Measurements from ENCODE around the gene ADM. TPM values are rescaled to one million over a fixed set of nuclear protein-coding genes. Genes with fewer than 3 reads are reported as not detected.

ADM gene
- total RNA-seq, 2 donors from 2014 or later = 2.3 to 13.0 TPM

DNA sequence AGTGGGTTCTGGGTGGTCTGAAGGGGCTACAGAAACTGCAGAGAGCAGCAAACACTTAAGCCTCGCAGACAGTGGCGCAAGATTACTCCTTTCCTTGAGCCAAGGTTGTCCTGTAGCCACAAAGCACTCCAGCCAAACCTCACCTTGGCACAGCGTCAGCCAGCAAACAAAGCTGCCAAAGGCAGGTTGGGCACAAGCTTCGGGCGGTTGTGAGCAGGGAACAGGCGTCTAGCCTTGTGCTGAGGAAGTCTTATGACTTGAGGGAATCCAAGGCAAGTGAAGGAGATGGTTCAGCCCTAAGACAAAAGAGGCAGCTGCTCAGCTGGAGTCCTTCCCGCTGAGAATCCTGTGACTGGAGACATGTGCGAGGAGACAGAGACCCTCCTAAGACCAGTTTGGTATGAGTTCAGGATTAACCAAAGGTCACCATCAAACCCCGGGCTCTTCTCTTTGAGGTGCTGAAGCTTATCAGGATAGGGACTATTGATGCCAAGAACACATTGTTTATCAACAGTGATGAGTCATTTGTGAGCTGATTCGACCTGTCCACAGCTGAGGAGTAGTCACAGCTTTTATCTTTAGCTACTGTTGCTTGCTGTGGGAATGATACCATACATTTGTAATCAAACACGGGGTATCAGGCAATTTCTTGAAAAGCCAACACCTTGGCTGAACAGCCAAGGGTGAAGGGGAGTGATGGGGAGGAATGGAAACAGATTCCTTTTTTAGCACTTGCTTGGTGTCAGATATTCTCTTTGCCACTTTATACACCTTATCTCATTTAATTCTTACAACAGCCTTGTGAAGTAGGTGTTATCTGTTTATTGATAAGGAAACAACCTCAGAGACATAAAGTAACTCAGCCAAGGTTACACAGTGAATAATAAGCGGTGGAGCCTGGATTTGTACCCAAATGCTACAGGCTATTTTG, 4.6 kb downstream of the ADM start:
- Mint-ChIP-seq H3K36me3 (no peaks in the 10 kb centered on the region), H3K4me1 (ENCODE audit: low read depth in 2 of 2) (peaks cover 23 to 29% of the 10 kb centered on the region in 2 donors), H3K9me3 (no peaks in the 10 kb centered on the region), H3K27me3 (peaks cover 33 to 56% of the 10 kb centered on the region in 2 donors), H3K27ac (peak overlapping the region in 1 of 2 donors; percentile 92), H3K4me3 (no peak overlapping the region)
- DNase-seq (ENCODE audit: low spot score) (no peak), ATAC-seq (no peak)

DNA sequence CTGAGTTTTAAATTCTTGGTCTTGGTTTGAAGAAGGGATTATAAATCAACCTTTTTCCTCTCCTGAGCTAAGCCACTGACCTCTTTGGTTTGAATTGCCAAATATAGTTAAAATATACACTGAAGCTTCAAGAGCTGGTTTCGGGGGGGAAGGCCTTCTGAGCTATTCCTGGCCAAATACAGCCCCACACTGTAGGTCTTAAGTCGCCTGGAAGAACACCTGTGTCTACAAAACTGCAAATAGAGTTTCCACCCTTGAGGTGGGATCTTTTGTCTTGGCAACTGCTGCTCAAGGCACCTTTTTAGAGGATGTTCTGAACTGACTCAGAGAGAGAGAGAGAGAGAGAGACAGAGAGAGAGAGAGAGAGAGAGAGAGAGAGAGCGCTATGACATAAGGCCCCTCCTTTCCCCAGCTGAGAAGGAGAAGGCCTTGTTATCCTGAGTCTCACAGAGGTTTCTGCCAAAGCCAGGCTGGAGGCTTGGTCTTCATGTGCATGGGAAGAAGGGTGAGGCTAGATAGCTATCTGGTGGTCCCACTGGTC, 5.5 kb downstream of the ADM start:
- Mint-ChIP-seq H3K36me3 (no peaks in the 10 kb centered on the region), H3K27me3 (peaks cover 36 to 55% of the 10 kb centered on the region in 2 donors), H3K4me3 (no peak overlapping the region), H3K9me3 (no peaks in the 10 kb centered on the region), H3K4me1 (ENCODE audit: low read depth in 2 of 2) (peaks cover 23% of the 10 kb centered on the region in 2 donors), H3K27ac (peak overlapping the region in 1 of 2 donors; percentile 33)
- ATAC-seq (no peak), DNase-seq (ENCODE audit: low spot score) (no peak)

DNA sequence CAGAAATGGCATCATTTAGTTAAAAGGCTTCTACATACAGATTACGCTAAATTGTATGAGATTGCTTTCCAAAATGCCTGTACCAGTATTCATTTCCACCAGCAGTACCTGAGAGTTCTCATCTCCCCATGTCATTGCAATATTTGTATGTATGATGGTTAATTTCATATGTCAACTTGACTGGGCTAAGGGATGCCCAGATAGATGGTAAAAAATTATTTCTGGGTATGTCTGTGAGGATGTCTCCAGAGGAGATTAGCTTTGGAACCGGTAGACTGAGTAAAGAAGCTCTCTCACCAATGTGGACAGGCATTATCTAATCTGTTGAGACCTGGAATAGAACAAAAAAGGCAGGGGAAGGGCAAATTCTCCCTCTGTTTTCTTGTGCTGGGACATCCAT, 6.9 kb downstream of the ADM start:
- Mint-ChIP-seq H3K36me3 (no peaks in the 10 kb centered on the region), H3K27ac (no peak overlapping the region), H3K27me3 (peaks cover 28 to 47% of the 10 kb centered on the region in 2 donors), H3K4me3 (no peak overlapping the region), H3K9me3 (no peaks in the 10 kb centered on the region), H3K4me1 (ENCODE audit: low read depth in 2 of 2) (peaks cover 12 to 15% of the 10 kb centered on the region in 2 donors)
- DNase-seq (ENCODE audit: low spot score) (no peak), ATAC-seq (no peak)

DNA sequence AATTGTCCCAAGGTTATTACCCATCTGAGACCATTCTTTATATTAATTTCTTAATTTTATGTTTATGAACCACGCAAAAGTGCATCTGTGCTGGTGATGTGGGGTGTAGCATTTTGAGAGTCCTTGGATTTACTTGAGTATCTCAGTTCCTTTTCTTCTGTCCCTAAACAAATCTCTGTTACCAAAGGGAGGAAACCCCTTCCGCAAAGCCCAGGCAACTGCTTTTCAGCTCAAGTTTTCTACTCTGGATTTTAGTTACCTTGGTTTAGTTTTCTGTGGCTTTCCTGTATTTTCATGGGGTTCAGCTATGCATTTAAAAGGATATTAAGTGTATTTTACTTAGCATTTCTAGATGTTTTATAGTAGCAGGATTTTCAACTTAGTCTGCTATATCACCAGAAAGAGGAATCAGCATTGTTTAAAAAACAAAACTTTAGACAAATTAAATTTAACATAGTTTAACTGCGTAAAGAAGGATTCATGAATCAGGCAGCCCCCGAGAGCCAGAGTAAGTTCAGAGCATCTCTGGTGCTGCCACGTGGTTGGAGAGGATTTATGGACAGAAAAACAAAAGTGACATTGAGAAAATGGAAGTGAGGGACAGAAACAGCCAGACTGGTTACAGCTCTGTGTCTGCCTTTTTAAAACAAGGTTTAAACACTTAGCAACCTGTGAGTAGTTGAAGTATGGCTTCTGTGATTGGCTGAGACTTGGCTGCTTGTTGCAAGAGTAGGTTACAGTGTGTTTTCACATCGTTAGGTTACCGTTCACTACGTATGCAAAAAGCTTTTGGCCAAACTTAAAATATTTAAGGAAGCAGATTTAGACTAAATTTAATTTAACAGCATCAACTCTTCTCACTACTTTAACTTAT, 9.6 kb downstream of the ADM start:
- no peaks in the 10 kb centered on the region for H3K4me1 Mint-ChIP-seq (ENCODE audit: low read depth in 2 of 2)
- ATAC-seq = no peak
- no peaks in the 10 kb centered on the region for H3K36me3 Mint-ChIP-seq
- no peak overlapping the region for H3K27ac Mint-ChIP-seq
- H3K27me3 Mint-ChIP-seq = peaks cover 22 to 42% of the 10 kb centered on the region in 2 donors
- no peak for DNase-seq (ENCODE audit: low spot score)
- no peak overlapping the region for H3K4me3 Mint-ChIP-seq
- H3K9me3 Mint-ChIP-seq = no peaks in the 10 kb centered on the region

DNA sequence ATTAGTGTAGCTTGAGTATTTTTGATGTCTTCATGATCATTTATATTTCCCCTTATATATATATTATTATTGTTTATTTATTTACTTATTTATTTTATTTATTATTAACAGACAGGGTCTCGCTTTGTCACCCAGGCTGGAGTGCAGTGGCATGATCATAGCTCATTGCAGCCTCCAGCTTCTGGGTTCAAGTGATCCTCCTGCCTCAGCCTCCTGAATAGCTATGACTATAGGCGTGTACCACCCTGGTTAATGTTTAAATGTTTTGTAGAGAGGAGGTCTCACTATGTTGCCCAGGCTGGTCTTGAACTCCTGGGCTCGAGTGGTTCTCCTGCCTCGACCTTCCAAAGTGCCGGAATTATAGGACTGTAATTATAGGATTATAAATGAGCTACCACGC, 10.2 kb downstream of the ADM start:
- H3K27ac Mint-ChIP-seq = no peak overlapping the region
- DNase-seq (ENCODE audit: low spot score) = no peak
- no peaks in the 10 kb centered on the region for H3K4me1 Mint-ChIP-seq (ENCODE audit: low read depth in 2 of 2)
- H3K36me3 Mint-ChIP-seq = no peaks in the 10 kb centered on the region
- no peak for ATAC-seq
- no peak overlapping the region for H3K4me3 Mint-ChIP-seq
- H3K9me3 Mint-ChIP-seq = no peaks in the 10 kb centered on the region
- H3K27me3 Mint-ChIP-seq = peaks cover 20 to 36% of the 10 kb centered on the region in 2 donors

DNA sequence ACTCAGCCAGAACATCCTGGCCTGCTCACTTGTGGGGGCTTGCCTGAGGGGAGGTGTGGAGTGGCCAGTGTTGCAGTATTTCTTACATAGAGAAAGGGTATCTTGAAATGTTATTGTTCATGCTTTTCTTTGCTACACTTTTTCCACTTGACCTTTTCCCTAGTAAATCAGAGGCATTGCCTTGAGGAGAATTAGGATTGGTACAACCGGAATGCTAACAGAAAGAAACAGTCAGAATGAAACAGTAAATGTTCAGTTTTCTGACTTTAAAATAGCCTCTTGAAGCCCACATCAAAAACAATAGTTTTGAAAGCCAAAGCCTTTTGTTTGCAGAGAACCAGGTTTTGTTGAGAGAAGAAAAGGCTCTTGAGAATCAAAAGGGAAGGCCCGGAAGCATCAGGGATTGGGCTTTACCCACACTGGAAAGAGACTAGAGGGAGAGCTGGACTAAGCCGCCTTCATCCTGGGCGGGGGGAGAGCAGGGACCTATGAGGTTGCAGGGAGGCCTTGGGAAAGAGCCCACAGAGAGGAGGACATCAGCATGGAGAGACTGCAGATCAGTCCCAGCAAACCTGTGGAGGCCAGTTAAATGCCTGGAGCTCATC, 12.4 kb downstream of the ADM start:
- Mint-ChIP-seq H3K27ac (no peak overlapping the region), H3K4me3 (no peak overlapping the region), H3K9me3 (no peaks in the 10 kb centered on the region), H3K36me3 (no peaks in the 10 kb centered on the region), H3K4me1 (ENCODE audit: low read depth in 2 of 2) (no peaks in the 10 kb centered on the region), H3K27me3 (peaks cover 9 to 23% of the 10 kb centered on the region in 2 donors)
- DNase-seq (ENCODE audit: low spot score) (no peak), ATAC-seq (no peak)

DNA sequence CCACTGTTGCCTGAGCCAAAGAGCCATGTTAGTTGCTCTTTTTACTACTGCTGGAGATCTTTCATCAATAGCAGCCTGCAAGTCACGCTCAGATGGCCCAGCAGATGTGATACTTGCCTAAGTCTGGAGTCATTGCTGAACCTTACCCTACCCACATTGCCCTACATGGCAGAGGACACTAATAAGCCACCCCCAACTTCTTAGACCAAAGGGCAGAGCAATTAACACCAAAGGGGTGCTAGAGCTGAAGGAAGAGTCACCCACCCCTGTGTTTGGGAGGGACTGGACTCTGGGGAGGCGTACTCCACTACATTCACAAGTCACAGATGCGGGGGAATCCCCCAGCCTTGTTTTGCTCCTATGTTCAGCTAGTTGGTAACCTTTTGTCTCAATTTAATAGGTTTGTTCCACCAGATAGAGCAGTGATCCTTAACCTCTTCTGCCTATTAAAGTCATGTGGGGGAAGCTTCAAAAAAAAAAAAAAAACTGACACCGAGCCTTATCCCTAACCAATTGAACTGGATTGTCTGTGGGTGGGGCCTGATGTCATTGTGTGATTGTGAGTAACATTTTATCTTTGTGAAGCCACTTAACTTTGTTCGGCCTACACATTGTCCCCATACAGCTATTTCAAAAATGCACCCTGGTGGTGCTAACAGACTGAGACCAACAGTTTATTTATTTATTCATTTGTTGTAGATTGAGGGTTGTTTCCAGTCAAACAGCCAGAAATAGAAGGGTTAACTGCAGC, 13.1 kb downstream of the ADM start:
- H3K4me3 Mint-ChIP-seq = no peak overlapping the region
- ATAC-seq (no peak), DNase-seq (ENCODE audit: low spot score) (no peak)
- H3K27me3 Mint-ChIP-seq = peaks cover 9 to 23% of the 10 kb centered on the region in 2 donors
- no peaks in the 10 kb centered on the region for H3K4me1 Mint-ChIP-seq (ENCODE audit: low read depth in 2 of 2)
- no peaks in the 10 kb centered on the region for H3K9me3 Mint-ChIP-seq
- no peak overlapping the region for H3K27ac Mint-ChIP-seq
- no peaks in the 10 kb centered on the region for H3K36me3 Mint-ChIP-seq

DNA sequence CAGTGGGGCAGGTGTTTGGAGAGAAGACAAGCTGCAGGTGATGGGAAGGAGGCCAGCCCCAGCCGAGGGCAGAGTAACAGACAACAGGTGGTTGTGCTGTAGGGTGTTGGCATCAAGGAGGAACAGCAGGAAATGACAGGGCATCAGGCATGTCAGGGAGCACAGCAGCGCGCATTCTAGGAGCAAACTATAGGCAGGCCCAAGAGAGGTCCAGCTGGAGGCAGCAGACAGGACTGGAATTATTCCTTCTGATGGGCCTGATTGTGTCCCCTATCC, 13.6 kb downstream of the ADM start:
- ATAC-seq = no peak
- Mint-ChIP-seq H3K4me1 (ENCODE audit: low read depth in 2 of 2) (no peaks in the 10 kb centered on the region), H3K4me3 (no peak overlapping the region), H3K9me3 (no peaks in the 10 kb centered on the region), H3K36me3 (no peaks in the 10 kb centered on the region), H3K27ac (no peak overlapping the region), H3K27me3 (peaks cover 12 to 28% of the 10 kb centered on the region in 2 donors)
- DNase-seq (ENCODE audit: low spot score) = no peak

DNA sequence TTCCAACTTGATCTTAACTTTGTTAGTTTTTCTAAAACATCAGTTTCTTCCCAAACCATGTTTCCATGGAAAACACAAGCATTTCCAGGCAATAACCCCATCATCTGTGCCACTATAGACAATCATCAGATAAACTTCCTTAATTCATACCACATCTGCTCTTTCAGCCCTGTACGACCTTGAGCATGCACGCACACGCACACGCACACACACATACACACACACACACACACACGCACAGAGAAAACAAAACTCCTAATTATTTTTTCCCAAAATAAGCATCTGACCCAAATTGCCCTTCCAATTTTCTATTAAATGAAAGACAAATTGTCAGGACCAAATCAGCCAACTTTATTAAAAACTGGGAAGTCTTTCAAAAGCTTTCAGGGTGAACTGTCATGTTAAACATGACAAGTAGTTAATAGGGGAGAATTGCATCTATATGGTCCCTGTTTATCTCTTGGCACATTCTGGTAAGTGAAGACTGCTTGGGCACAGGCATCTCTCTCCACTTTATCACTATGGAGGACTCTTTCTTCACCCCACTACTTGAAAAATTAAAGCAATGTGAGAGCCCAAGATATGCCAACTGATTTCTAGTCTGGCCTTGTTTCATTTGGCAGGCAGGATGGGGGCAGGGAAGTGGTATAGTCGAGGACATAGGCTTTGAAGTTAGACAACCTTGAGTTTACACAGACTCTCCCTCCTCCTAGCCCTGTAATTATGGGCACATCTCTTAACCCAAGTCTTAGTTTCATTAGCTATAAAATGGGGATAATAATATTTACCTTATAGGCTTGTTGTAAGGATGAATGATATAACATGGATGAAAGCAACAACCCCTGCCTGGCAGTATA, 15.1 kb downstream of the ADM start:
- DNase-seq (ENCODE audit: low spot score) (no peak), ATAC-seq (no peak)
- Mint-ChIP-seq H3K27me3 (peaks cover 16 to 29% of the 10 kb centered on the region in 2 donors), H3K4me1 (ENCODE audit: low read depth in 2 of 2) (no peaks in the 10 kb centered on the region), H3K27ac (no peak overlapping the region), H3K4me3 (no peak overlapping the region), H3K36me3 (no peaks in the 10 kb centered on the region), H3K9me3 (no peaks in the 10 kb centered on the region)

DNA sequence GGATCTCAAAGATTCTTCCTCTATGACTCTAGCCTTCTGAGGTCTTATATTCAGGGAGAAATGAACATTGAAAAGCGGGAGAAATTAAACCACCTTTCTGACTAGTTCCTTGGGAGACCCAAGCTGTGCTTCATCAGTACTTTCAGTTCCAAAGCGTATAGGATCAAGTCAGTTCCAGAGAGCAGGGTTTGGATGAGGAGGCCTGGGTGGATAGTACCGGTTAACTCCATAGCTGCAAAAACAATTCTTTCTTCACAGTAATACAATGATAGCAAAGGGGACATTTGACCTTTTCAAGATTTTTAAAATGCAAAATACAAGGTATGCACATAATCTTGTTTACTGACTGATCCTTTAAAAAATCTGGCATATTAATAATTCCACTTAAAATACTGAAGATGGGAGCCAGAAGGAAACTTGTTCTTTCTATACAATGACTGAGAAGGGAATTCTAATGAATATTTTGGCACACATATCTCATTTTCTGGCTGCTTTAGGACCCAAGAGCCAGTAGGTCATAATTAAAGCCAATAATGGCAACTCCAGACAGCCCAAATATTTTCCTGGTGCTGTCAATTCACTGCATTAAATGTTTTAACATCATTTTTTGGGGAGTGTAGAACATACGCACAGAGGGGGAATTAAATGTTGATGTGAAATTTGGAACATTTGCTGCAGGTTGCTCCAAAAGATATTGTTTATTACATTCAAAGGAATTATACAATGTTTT, 16.0 kb downstream of the ADM start:
- ATAC-seq (no peak), DNase-seq (ENCODE audit: low spot score) (no peak)
- Mint-ChIP-seq H3K4me3 (no peak overlapping the region), H3K9me3 (no peaks in the 10 kb centered on the region), H3K4me1 (ENCODE audit: low read depth in 2 of 2) (no peaks in the 10 kb centered on the region), H3K27ac (no peak overlapping the region), H3K36me3 (no peaks in the 10 kb centered on the region), H3K27me3 (peaks cover 19 to 29% of the 10 kb centered on the region in 2 donors)

DNA sequence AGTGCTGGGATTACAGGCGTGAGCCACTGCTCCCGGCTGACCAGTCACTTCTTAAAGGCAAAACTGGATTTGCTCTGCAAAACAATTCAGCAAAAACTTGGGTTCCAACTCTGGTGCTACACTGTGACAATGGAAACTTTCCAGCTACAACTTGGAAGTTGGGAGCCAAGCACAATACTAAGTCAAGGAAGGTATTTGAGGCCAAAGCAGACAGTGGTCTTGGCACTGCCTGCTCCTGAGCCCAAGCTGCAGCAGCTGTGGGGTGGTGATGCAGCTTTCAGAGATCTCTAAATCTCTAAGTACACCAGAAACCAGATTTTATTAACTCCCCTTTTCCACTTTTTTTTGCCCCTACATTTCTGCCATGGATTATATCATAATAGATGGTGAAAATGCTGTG, 17.5 kb downstream of the ADM start:
- no peaks in the 10 kb centered on the region for H3K9me3 Mint-ChIP-seq
- DNase-seq (ENCODE audit: low spot score) (no peak), ATAC-seq (no peak)
- no peak overlapping the region for H3K4me3 Mint-ChIP-seq
- H3K27ac Mint-ChIP-seq = peak overlapping the region in 1 of 2 donors; percentile 48
- H3K27me3 Mint-ChIP-seq = peaks cover 13 to 23% of the 10 kb centered on the region in 2 donors
- no peaks in the 10 kb centered on the region for H3K4me1 Mint-ChIP-seq (ENCODE audit: low read depth in 2 of 2)
- no peaks in the 10 kb centered on the region for H3K36me3 Mint-ChIP-seq

All from natural killer cell treated with Interleukin-12 subunit alpha and Interleukin-12 subunit beta and Interleukin-15 and Interleukin-18, amount 100 ng/mL, for 72 hours (primary cell).